H9 (cell line): ENCODE data around the gene COL4A2. TPM values are rescaled to one million over a fixed set of nuclear protein-coding genes. Genes with fewer than 3 reads are reported as not detected.

ENCODE experiments used
- DNase-seq: peaks from one replicate; pipeline ENCODE4 v3.0.0-alpha.2; 2017
- H2AFZ ChIP-seq: one replicate; pipeline ENCODE4 v1.6.1; 2013; ENCODE audit warnings: mild to moderate bottlenecking, low read length, control low read depth, moderate library complexity
- H2AK5ac ChIP-seq: 2 replicates; pipeline ENCODE4 v1.6.1; 2013; ENCODE audit warnings: low read length, control low read depth, mixed read lengths; ENCODE audit not compliant: insufficient read length
- H2BK120ac ChIP-seq: one replicate; pipeline ENCODE4 v1.6.1; 2013; ENCODE audit warnings: low read depth, mild to moderate bottlenecking, low read length, control low read depth, inconsistent platforms; ENCODE audit not compliant: poor library complexity, severe bottlenecking
- H2BK12ac ChIP-seq: 2 replicates; pipeline ENCODE4 v1.6.1; 2013; ENCODE audit warnings: low read length, control low read depth, mixed read lengths, low read depth; ENCODE audit not compliant: insufficient read length
- H2BK15ac ChIP-seq: 2 replicates; pipeline ENCODE4 v1.6.1; 2013; ENCODE audit warnings: low read depth, low read length, control low read depth
- H2BK20ac ChIP-seq: one replicate; pipeline ENCODE4 v1.6.1; 2013; ENCODE audit warnings: low read depth, mild to moderate bottlenecking, low read length, control low read depth, inconsistent platforms; ENCODE audit not compliant: poor library complexity, severe bottlenecking
- H2BK5ac ChIP-seq: 2 replicates; pipeline ENCODE4 v1.6.1; 2013; ENCODE audit warnings: low read length, control low read depth, mixed read lengths; ENCODE audit not compliant: insufficient read length
- H3K14ac ChIP-seq: 2 replicates; pipeline ENCODE4 v1.6.1; 2013; ENCODE audit warnings: low read length, control low read depth; ENCODE audit not compliant: insufficient read depth
- H3K18ac ChIP-seq: 2 replicates; pipeline ENCODE4 v1.6.1; 2013; ENCODE audit warnings: low read depth, mild to moderate bottlenecking, mixed read lengths, low read length, control low read depth; ENCODE audit not compliant: insufficient read length
- H3K23ac ChIP-seq: 2 replicates; pipeline ENCODE4 v1.6.1; 2013; ENCODE audit warnings: low read length, control low read depth, mixed read lengths, low read depth; ENCODE audit not compliant: insufficient read length
- H3K23me2 ChIP-seq: 2 replicates; pipeline ENCODE4 v1.6.1; 2013; ENCODE audit warnings: low read depth, mild to moderate bottlenecking, mixed read lengths, low read length, control low read depth; ENCODE audit not compliant: insufficient read length, poor library complexity, severe bottlenecking
- H3K27ac ChIP-seq: 2 replicates; pipeline ENCODE4 v1.5.1; 2013; ENCODE audit warnings: low read length, control low read depth, mixed read lengths, low read depth; ENCODE audit not compliant: insufficient read length
- H3K27me3 ChIP-seq: 2 replicates; pipeline ENCODE4 v1.6.1; 2013; ENCODE audit warnings: low read length, control low read depth, inconsistent platforms; ENCODE audit not compliant: insufficient read depth
- H3K4ac ChIP-seq: 2 replicates; pipeline ENCODE4 v1.6.1; 2013; ENCODE audit warnings: low read depth, mild to moderate bottlenecking, control low read depth, inconsistent platforms, low read length, moderate library complexity
- H3K4me1 ChIP-seq: 2 replicates; pipeline ENCODE4 v1.6.1; 2013; ENCODE audit warnings: low read length, control low read depth, inconsistent platforms; ENCODE audit not compliant: insufficient read depth
- H3K4me2 ChIP-seq: 2 replicates; pipeline ENCODE4 v1.6.1; 2013; ENCODE audit warnings: low read length, control low read depth, mixed read lengths; ENCODE audit not compliant: insufficient read length, insufficient read depth
- H3K56ac ChIP-seq: 2 replicates; pipeline ENCODE4 v1.6.1; 2013; ENCODE audit warnings: low read depth, mild to moderate bottlenecking, mixed read lengths, low read length, control low read depth; ENCODE audit not compliant: insufficient read length
- H3K79me1 ChIP-seq: 2 replicates; pipeline ENCODE4 v1.6.1; 2013; ENCODE audit warnings: low read depth, mild to moderate bottlenecking, moderate library complexity, low read length, control low read depth, inconsistent platforms; ENCODE audit not compliant: insufficient read depth, poor library complexity, severe bottlenecking
- H3K79me2 ChIP-seq: 2 replicates; pipeline ENCODE4 v1.6.1; 2013; ENCODE audit warnings: low read length, control low read depth, inconsistent platforms; ENCODE audit not compliant: insufficient read depth
- H3K9ac ChIP-seq: 2 replicates; pipeline ENCODE4 v1.6.1; 2013; ENCODE audit warnings: low read length, control low read depth, mixed read lengths; ENCODE audit not compliant: insufficient read length; ENCODE audit errors: extremely low read depth
- H3K9me3 ChIP-seq: one replicate; pipeline ENCODE4 v1.6.1; 2013; ENCODE audit warnings: low read depth, low read length, inconsistent platforms; ENCODE audit not compliant: control insufficient read depth
- H3T11ph ChIP-seq: one replicate; pipeline ENCODE4 v1.6.1; 2013; ENCODE audit warnings: mild to moderate bottlenecking, low read length, control low read depth, inconsistent platforms
- H4K20me1 ChIP-seq: one replicate; pipeline ENCODE4 v1.6.1; 2013; ENCODE audit not compliant: control insufficient read depth, insufficient read length, insufficient read depth
- H4K5ac ChIP-seq: 2 replicates; pipeline ENCODE4 v1.6.1; 2013; ENCODE audit warnings: low read depth, mild to moderate bottlenecking, mixed read lengths, low read length, control low read depth; ENCODE audit not compliant: insufficient read length
- H4K8ac ChIP-seq: replicated peaks from 2 replicates; pipeline ENCODE4 v1.6.1; 2013; ENCODE audit warnings: low read length, control low read depth, mixed read lengths, low read depth; ENCODE audit not compliant: insufficient read length
- H4K91ac ChIP-seq: 2 replicates; pipeline ENCODE4 v1.6.1; 2013; ENCODE audit warnings: low read depth, mild to moderate bottlenecking, moderate library complexity, mixed read lengths, low read length, control low read depth; ENCODE audit not compliant: insufficient read length
- H3K27ac Mint-ChIP-seq, 3 experiments: 2 replicates in 2 of 3; 3 replicates in 1 of 3; pipeline ENCODE4 v1.8.0; 2020 to 2021; ENCODE audit warnings: mixed read lengths in 3 of 3, mild to moderate bottlenecking in 1 of 3, moderate library complexity in 1 of 3
- H3K27me3 Mint-ChIP-seq: 2 replicates; pipeline ENCODE4 v1.8.0; 2021; ENCODE audit warnings: low read depth, mild to moderate bottlenecking, moderate library complexity, mixed read lengths
- H3K36me3 Mint-ChIP-seq, 3 experiments: 2 replicates in 2 of 3; 3 replicates in 1 of 3; pipeline ENCODE4 v1.8.0; 2020 to 2021; ENCODE audit warnings: low read depth in 3 of 3, mixed read lengths in 3 of 3; ENCODE audit not compliant: insufficient read depth in 1 of 3
- H3K4me1 Mint-ChIP-seq, 2 experiments: 2 replicates each; pipeline ENCODE4 v1.8.0; 2020; ENCODE audit warnings: mixed read lengths in 2 of 2
- H3K4me3 Mint-ChIP-seq, 2 experiments: 2 replicates in 1 of 2; 3 replicates in 1 of 2; pipeline ENCODE4 v1.8.0; 2020 to 2021; ENCODE audit warnings: mild to moderate bottlenecking in 2 of 2, mixed read lengths in 2 of 2, moderate library complexity in 1 of 2
- H3K9me3 Mint-ChIP-seq, 2 experiments: 2 replicates in 1 of 2; 3 replicates in 1 of 2; pipeline ENCODE4 v1.8.0; 2020; ENCODE audit warnings: mild to moderate bottlenecking in 2 of 2, mixed read lengths in 2 of 2, moderate library complexity in 1 of 2
- CTCF ChIP-seq: fragments of 200-600 bp; sonication (generic); conservative IDR thresholded peaks from 3 replicates; pipeline ENCODE4 v1.8.0; 2021; ENCODE audit warnings: antibody characterized with exemption, mild to moderate bottlenecking
- WGBS: extraction: QIAGEN DNeasy Blood & Tissue Kit; methylation state at CpG from one replicate; pipeline ENCODE4 v1.1.7; 2013; ENCODE audit warnings: missing lambda C conversion rate, low lambda C conversion rate, mixed read lengths; ENCODE audit not compliant: insufficient read length; ENCODE audit errors: extremely low coverage; 5-methylcytosine and 5-hydroxymethylcytosine counted together
- total RNA-seq: library from RNA; stranded (reverse); gene quantifications from 2 replicates; pipeline ENCODE4 v1.2.1, GENCODE V29; 2021

Gene COL4A2
- total RNA-seq, 1 experiment from 2014 or later: 76.5 TPM

GRCh38 chr13:110303644-110304043 lies 3.4 kb upstream of the COL4A2 start:
- Histone ChIP-seq H3K79me1 (no peaks in the 10 kb centered on the region), H3K4ac (no peak overlapping the region), H3K56ac (no peak overlapping the region), H2AFZ (no peak overlapping the region), H4K8ac (no peak overlapping the region), H3K18ac (no peak overlapping the region), H2BK12ac (no peak overlapping the region), H3K23me2 (peaks cover 13% of the 10 kb centered on the region), H3K9ac (no peak overlapping the region), H4K20me1 (no peaks in the 10 kb centered on the region), H3K9me3 (no peaks in the 10 kb centered on the region), H3K27me3 (no peaks in the 10 kb centered on the region; the same call in 1 of the 2 replicates), H2BK15ac (no peak overlapping the region), H4K91ac (no peak overlapping the region), H3K79me2 (peaks cover 2% of the 10 kb centered on the region; the same call in 1 of the 2 replicates), H2BK5ac (no peak overlapping the region), H3K4me2 (no peak overlapping the region), H3K23ac (no peak overlapping the region), H3K4me1 (no peaks in the 10 kb centered on the region; the same call in 1 of the 2 replicates), H3T11ph (no peak overlapping the region), H4K5ac (no peak overlapping the region), H2BK20ac (no peak overlapping the region), H2AK5ac (no peak overlapping the region), H3K27ac (no peak overlapping the region), H3K14ac (no peak overlapping the region), H2BK120ac (no peak overlapping the region)
- WGBS: no CpG with 5 or more reads among the region's 7 CpGs
- peaks cover 33% of the 10 kb centered on the region for H3K27me3 Mint-ChIP-seq
- no peak overlapping the region for H3K4me3 Mint-ChIP-seq
- peaks cover 40 to 45% of the 10 kb centered on the region in 2 experiments for H3K4me1 Mint-ChIP-seq
- H3K27ac Mint-ChIP-seq: no peak overlapping the region
- peaks cover 0 to 6% (median 2%) of the 10 kb centered on the region in 3 experiments; a peak in 6 of 7 replicates for H3K36me3 Mint-ChIP-seq
- no peak for TF ChIP-seq CTCF
- DNase-seq: no peak
- no peaks in the 10 kb centered on the region; a peak in 1 of 5 replicates for H3K9me3 Mint-ChIP-seq
